Activated CD8-positive, alpha-beta memory T cell treated with anti-CD3 and anti-CD28 coated beads for 48 hours (primary cell): ENCODE measurements around the gene STX3.
"Not testable (repeated sequence)": the region's sequence is repeated elsewhere in the genome, so short reads cannot be mapped to it uniquely, and the experiment has no call there.

Experiments
- DNase-seq, 3 experiments: peaks; one replicate each; pipeline ENCODE4 v3.0.0-alpha.2; 2020; ENCODE audit warnings: low read depth in 2 of 3, low spot score in 2 of 3

Gene STX3

GRCh38 chr11:59787255-59787588 lies 32.0 kb downstream of the STX3 start:
- DNase-seq: no peak

- DNase-seq: no peak
These were observed 32.6 kb downstream of the STX3 start for GRCh38 chr11:59787816-59788215.

GRCh38 chr11:59791639-59792038 lies 36.5 kb downstream of the STX3 start:
- no peak for DNase-seq

GRCh38 chr11:59792507-59792906 lies 37.3 kb downstream of the STX3 start:
- no peak for DNase-seq

- no peak for DNase-seq
These were observed 39.2 kb downstream of the STX3 start for GRCh38 chr11:59794417-59794816.

- DNase-seq: no peak
These were observed 45.3 kb downstream of the STX3 start for GRCh38 chr11:59800390-59801025.

GRCh38 chr11:59801160-59801706 lies 46.1 kb downstream of the STX3 start:
- DNase-seq: no peak

- no peak for DNase-seq
These were observed 46.9 kb downstream of the STX3 start for GRCh38 chr11:59801981-59802638.

- DNase-seq: no peak
These were observed 47.5 kb downstream of the STX3 start for GRCh38 chr11:59802639-59803176.

- no peak for DNase-seq
These were observed 48.9 kb downstream of the STX3 start for GRCh38 chr11:59804061-59804460.

- DNase-seq: no peak
These were observed 52.0 kb downstream of the STX3 start for GRCh38 chr11:59807047-59807610.

GRCh38 chr11:59810189-59810910 lies 55.2 kb downstream of the STX3 start, which contains the start of gene MRPL16:
MRPL16 (minus strand) TSS chr11:59810778; CDS start chr11:59810658, 120 bp downstream.
- peak; percentile 70 to 87 (median 77) for DNase-seq

GRCh38 chr11:59810911-59811259 lies 55.7 kb downstream of the STX3 start:
- no peak for DNase-seq

- no peak for DNase-seq
These were observed 57.0 kb downstream of the STX3 start for GRCh38 chr11:59812220-59812619.

- no peak for DNase-seq
These were observed 58.2 kb downstream of the STX3 start for GRCh38 chr11:59813364-59813763.

GRCh38 chr11:59814021-59814420 lies 58.8 kb downstream of the STX3 start:
- no peak for DNase-seq

- DNase-seq: no peak
These were observed 60.6 kb downstream of the STX3 start for GRCh38 chr11:59815754-59816153.

- not testable (repeated sequence) for DNase-seq
These were observed 61.3 kb downstream of the STX3 start for GRCh38 chr11:59816434-59816833.

GRCh38 chr11:59818572-59818971 lies 63.4 kb downstream of the STX3 start:
- DNase-seq: no peak

- DNase-seq: no peak
These were observed 67.9 kb downstream of the STX3 start for GRCh38 chr11:59822989-59823566.

- no peak for DNase-seq
These were observed 74.2 kb downstream of the STX3 start for GRCh38 chr11:59829358-59829757.
